OCI-LY3 (cell line): ENCODE results near the gene EYA4.

Experiments
- CTCF ChIP-seq: fragments of 200-600, 300-600 bp; sonication (generic); IDR thresholded peaks from 2 replicates; pipeline ENCODE4 v1.5.1; 2014; ENCODE audit warnings: antibody characterized with exemption, low read length, low read depth
- EZH2phosphoT487 ChIP-seq: fragments of 200-600 bp; shearing (Covaris generic); IDR thresholded peaks from 2 replicates; pipeline ENCODE4 v1.6.1; 2018; ENCODE audit warnings: antibody characterized with exemption, mixed run types, low read depth

- TF ChIP-seq CTCF (peak; percentile 39), EZH2phosphoT487 (no peak)
Observed at GRCh38 chr6:133286765-133287164, 45.6 kb downstream of the EYA4 start.
